ENCODE data around the gene UQCR10. TPM values are rescaled to one million over a fixed set of nuclear protein-coding genes. Genes with fewer than 3 reads are reported as not detected.

The UQCR10 gene
- total and polyA plus RNA-seq, 2 donors from 2014 or later = 78.7 to 479 TPM

GRCh38 chr22:29737251-29738117 lies 29.7 kb upstream of the UQCR10 start:
- intact Hi-C loops (cut with DNase I) = no loop called here
- Histone ChIP-seq H3K27ac (ENCODE audit: low read depth in 2 of 2, low read length in 2 of 2) (no peak overlapping the region), H3K4me3 (ENCODE audit: low read length in 3 of 3) (no peak overlapping the region), H3K9me3 (ENCODE audit: control insufficient read depth in 2 of 3, insufficient read depth in 1 of 3, low read length in 3 of 3) (no peaks in the 10 kb centered on the region), H3K36me3 (ENCODE audit: control insufficient read depth in 2 of 3, insufficient read depth in 3 of 3, low read length in 3 of 3) (peaks cover 0 to 4% (median 0%) of the 10 kb centered on the region in 3 donors), H3K9ac (ENCODE audit: low read length in 3 of 3) (no peak overlapping the region), H3K4me1 (ENCODE audit: control insufficient read depth in 2 of 3, insufficient read depth in 2 of 3, low read depth in 1 of 3, low read length in 3 of 3) (no peaks in the 10 kb centered on the region), H3K27me3 (ENCODE audit: control insufficient read depth, insufficient read depth, low read length) (no peaks in the 10 kb centered on the region)
- TF ChIP-seq, protein P1, sequence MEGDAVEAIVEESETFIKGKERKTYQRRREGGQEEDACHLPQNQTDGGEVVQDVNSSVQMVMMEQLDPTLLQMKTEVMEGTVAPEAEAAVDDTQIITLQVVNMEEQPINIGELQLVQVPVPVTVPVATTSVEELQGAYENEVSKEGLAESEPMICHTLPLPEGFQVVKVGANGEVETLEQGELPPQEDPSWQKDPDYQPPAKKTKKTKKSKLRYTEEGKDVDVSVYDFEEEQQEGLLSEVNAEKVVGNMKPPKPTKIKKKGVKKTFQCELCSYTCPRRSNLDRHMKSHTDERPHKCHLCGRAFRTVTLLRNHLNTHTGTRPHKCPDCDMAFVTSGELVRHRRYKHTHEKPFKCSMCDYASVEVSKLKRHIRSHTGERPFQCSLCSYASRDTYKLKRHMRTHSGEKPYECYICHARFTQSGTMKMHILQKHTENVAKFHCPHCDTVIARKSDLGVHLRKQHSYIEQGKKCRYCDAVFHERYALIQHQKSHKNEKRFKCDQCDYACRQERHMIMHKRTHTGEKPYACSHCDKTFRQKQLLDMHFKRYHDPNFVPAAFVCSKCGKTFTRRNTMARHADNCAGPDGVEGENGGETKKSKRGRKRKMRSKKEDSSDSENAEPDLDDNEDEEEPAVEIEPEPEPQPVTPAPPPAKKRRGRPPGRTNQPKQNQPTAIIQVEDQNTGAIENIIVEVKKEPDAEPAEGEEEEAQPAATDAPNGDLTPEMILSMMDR (IDR thresholded peaks at IDR 0.05; ENCODE audit: borderline replicate concordance, extremely low read depth, insufficient read depth) = no peak
- DNase-seq (peak in 1 of 5 donors; percentile 38), FAIRE-seq (no peak)

DNA sequence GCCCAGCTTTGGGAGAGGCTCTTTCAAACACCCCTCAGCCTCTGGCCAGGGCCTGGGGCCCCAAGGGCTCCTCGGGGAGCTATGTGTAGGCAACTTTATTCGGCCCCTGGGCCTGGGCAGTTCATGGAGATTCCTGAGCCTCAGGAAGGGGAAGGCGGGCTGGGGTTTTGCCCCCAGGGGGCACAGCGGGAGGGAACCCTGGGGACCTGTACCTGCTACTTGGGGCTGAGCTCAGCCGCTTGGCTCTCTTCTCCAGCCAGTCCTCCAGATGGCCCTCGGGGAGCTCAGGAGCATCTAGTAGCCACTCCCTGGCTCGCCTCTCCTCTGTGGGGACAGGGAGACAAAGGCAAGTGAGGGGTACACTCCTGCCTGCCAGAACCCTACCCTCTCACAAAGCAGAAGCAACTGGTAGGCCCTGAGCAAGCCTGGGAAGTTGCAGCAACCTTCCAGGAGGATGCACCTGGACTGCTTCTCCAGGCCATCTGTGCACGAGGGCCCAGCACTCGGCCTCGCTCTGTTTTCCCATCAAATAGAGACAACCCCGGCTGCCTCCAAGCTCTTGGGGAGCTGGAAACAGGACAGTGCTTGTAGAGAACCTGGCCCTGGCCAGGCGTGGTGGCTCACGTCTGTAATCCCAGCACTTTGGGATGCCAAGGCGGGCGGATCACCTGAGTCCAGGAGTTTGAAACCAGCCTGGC lies 28.9 kb upstream of the UQCR10 start:
- intact Hi-C loops (cut with DNase I) = no loop called here
- Histone ChIP-seq H3K9ac (ENCODE audit: low read length in 3 of 3) (no peak overlapping the region), H3K36me3 (ENCODE audit: control insufficient read depth in 2 of 3, insufficient read depth in 3 of 3, low read length in 3 of 3) (peaks cover 0 to 4% (median 0%) of the 10 kb centered on the region in 3 donors), H3K9me3 (ENCODE audit: control insufficient read depth in 2 of 3, insufficient read depth in 1 of 3, low read length in 3 of 3) (no peaks in the 10 kb centered on the region), H3K27ac (ENCODE audit: low read depth in 2 of 2, low read length in 2 of 2) (no peak overlapping the region), H3K27me3 (ENCODE audit: control insufficient read depth, insufficient read depth, low read length) (no peaks in the 10 kb centered on the region), H3K4me3 (ENCODE audit: low read length in 3 of 3) (no peak overlapping the region), H3K4me1 (ENCODE audit: control insufficient read depth in 2 of 3, insufficient read depth in 2 of 3, low read depth in 1 of 3, low read length in 3 of 3) (no peaks in the 10 kb centered on the region)
- DNase-seq = no peak
- no peak for FAIRE-seq
- TF ChIP-seq, protein P1 (IDR thresholded peaks at IDR 0.05; ENCODE audit: borderline replicate concordance, extremely low read depth, insufficient read depth) = no peak

DNA sequence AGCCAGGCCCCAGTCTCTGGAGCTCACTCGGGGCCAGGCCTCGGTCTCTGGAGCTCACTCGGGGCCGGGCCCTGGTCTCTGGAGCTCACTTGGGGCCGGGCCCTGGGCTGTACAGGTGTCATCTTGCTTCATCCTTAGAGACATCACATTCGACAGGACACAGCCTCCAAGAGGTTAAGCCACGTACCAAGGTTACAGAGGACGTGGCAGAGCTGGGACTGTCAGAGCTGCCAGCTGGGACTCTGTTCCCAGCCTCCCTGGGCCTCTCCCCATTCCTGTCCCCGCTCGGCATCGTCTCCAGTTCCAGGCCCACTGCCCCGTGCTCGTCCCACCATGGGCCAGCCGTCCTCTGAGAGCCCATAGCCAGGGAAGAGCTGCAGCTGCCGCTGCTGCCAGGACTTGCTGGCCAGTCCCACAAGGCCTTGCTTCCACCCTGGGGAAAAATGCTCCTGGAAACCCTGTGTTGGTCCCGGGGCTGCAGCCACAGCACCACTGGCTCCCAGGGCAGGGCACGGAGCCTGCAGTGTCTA lies 27.8 kb upstream of the UQCR10 start:
- H3K9ac ChIP-seq (ENCODE audit: low read length in 3 of 3) = no peak overlapping the region
- H3K4me3 ChIP-seq (ENCODE audit: low read length in 3 of 3) = no peak overlapping the region
- H3K27me3 ChIP-seq (ENCODE audit: control insufficient read depth, insufficient read depth, low read length) = no peaks in the 10 kb centered on the region
- FAIRE-seq (no peak), DNase-seq (no peak)
- TF ChIP-seq, protein P1 (IDR thresholded peaks at IDR 0.05; ENCODE audit: borderline replicate concordance, extremely low read depth, insufficient read depth) = no peak
- intact Hi-C loops (cut with DNase I) = no loop called here
- no peak overlapping the region for H3K27ac ChIP-seq (ENCODE audit: low read depth in 2 of 2, low read length in 2 of 2)
- H3K4me1 ChIP-seq (ENCODE audit: control insufficient read depth in 2 of 3, insufficient read depth in 2 of 3, low read depth in 1 of 3, low read length in 3 of 3) = no peaks in the 10 kb centered on the region
- H3K36me3 ChIP-seq (ENCODE audit: control insufficient read depth in 2 of 3, insufficient read depth in 3 of 3, low read length in 3 of 3) = peaks cover 0 to 4% (median 0%) of the 10 kb centered on the region in 3 donors
- H3K9me3 ChIP-seq (ENCODE audit: control insufficient read depth in 2 of 3, insufficient read depth in 1 of 3, low read length in 3 of 3) = no peaks in the 10 kb centered on the region
